Measurements from ENCODE around the gene ZNFX1. TPM values are rescaled to one million over a fixed set of nuclear protein-coding genes. Genes with fewer than 3 reads are reported as not detected.

The ZNFX1 gene
- total RNA-seq, 1 donor from 2014 or later, result 32.7 TPM

DNA sequence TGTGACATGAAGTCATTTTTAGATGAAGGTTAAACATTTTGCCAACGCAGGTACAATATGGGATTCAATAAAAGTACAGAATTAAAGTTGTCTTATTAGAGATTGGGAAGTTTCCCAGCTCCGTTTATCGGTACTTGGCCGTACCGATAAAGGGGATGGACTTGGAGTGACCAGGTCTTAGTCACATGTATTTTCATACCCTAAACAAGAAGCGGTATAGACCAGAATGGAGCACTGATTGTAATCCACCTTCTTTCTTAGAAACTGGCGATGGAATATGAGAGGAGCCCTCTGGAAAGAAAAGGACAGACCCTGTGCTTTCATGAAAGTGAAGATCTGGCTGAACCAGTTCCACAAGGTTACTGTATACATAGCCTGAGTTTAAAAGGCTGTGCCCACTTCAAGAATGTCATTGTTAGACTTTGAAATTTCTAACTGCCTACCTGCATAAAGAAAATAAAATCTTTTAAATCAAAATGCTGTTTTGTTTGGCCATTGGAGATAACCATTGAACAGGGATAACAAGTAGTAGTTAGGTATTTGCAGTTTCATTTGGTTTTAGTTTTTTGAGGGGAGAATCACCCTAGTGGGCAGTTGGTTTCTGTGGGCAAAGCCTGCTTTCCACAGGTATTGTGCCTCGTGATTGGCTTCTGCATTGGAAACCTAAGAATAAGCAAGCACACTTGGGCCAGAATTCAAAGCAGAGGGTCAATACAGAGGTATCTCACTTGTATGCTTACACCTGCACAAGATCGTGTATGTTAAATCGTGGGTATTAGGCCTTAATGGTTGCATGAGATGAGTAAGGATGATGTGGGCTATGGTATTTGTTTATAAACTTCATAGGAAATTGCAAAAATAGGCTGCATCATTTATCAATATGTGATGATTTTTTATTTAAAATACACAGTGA lies 11.2 kb upstream of the ZNFX1 start:
- no peaks in the 10 kb centered on the region for H3K27me3 ChIP-seq (ENCODE audit: control insufficient read depth, insufficient read depth, low read length)
- no peak for DNase-seq (ENCODE audit: low read depth)
- TF ChIP-seq, protein P1, sequence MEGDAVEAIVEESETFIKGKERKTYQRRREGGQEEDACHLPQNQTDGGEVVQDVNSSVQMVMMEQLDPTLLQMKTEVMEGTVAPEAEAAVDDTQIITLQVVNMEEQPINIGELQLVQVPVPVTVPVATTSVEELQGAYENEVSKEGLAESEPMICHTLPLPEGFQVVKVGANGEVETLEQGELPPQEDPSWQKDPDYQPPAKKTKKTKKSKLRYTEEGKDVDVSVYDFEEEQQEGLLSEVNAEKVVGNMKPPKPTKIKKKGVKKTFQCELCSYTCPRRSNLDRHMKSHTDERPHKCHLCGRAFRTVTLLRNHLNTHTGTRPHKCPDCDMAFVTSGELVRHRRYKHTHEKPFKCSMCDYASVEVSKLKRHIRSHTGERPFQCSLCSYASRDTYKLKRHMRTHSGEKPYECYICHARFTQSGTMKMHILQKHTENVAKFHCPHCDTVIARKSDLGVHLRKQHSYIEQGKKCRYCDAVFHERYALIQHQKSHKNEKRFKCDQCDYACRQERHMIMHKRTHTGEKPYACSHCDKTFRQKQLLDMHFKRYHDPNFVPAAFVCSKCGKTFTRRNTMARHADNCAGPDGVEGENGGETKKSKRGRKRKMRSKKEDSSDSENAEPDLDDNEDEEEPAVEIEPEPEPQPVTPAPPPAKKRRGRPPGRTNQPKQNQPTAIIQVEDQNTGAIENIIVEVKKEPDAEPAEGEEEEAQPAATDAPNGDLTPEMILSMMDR (IDR thresholded peaks at IDR 0.05; ENCODE audit: insufficient read depth, low read length, poor library complexity, severe bottlenecking), result no peak
- no peak overlapping the region for H3K4me3 ChIP-seq (ENCODE audit: low read depth, low read length)
- H3K36me3 ChIP-seq (ENCODE audit: control insufficient read depth, insufficient read depth, low read length), result peaks cover 14% of the 10 kb centered on the region

- TF ChIP-seq, protein P1 (IDR thresholded peaks at IDR 0.05; ENCODE audit: insufficient read depth, low read length, poor library complexity, severe bottlenecking), result no peak
Measured at GRCh38 chr20:49288250-49288751, 10.4 kb upstream of the ZNFX1 start.

DNA sequence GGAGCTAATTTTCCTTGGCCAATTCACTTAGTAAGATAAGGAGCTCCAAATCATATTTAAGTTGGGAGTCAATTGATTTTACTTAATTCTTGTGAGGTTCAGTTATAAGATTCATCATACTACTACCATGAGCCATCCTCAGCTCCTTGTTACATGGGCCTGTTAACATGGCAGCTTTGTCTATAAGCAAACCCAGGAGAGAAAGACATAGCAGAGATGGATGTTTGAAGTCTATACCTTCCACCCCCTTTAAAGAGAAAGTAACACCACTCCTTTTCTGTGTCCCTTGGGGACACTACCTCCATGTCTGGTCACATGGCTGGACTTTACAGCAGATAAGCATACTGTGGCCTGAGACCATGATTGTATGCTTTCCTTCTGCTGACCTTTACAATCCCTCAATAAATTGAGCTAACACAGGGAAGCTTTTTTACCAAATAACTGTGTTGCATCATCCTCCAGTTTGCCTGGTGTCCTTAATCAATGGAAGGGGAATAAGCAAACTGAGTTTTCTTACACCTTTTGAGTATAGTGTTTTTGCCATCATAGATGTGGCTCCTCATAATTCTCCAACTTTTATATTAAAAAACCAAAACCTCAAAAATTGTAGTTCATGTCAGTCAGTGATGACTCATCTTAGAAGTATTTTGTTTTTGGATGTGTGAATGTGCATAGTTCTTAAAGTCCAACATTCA lies 9.8 kb upstream of the ZNFX1 start:
- peaks cover 21% of the 10 kb centered on the region for H3K36me3 ChIP-seq (ENCODE audit: control insufficient read depth, insufficient read depth, low read length)
- H3K27me3 ChIP-seq (ENCODE audit: control insufficient read depth, insufficient read depth, low read length), result no peaks in the 10 kb centered on the region
- TF ChIP-seq, protein P1 (IDR thresholded peaks at IDR 0.05; ENCODE audit: insufficient read depth, low read length, poor library complexity, severe bottlenecking), result no peak
- no peak for DNase-seq (ENCODE audit: low read depth)
- H3K4me3 ChIP-seq (ENCODE audit: low read depth, low read length), result no peak overlapping the region

More at GRCh38 chr20:49288250-49288751, 10.4 kb upstream of the ZNFX1 start:
- no peak for DNase-seq (ENCODE audit: low read depth)
- peaks cover 15% of the 10 kb centered on the region for H3K36me3 ChIP-seq (ENCODE audit: control insufficient read depth, insufficient read depth, low read length)
- no peak overlapping the region for H3K4me3 ChIP-seq (ENCODE audit: low read depth, low read length)
- no peaks in the 10 kb centered on the region for H3K27me3 ChIP-seq (ENCODE audit: control insufficient read depth, insufficient read depth, low read length)

- Histone ChIP-seq H3K36me3 (ENCODE audit: control insufficient read depth, insufficient read depth, low read length) (peaks cover 23% of the 10 kb centered on the region), H3K27me3 (ENCODE audit: control insufficient read depth, insufficient read depth, low read length) (no peaks in the 10 kb centered on the region), H3K4me3 (ENCODE audit: low read depth, low read length) (no peak overlapping the region)
- TF ChIP-seq, protein P1 (IDR thresholded peaks at IDR 0.05; ENCODE audit: insufficient read depth, low read length, poor library complexity, severe bottlenecking), result no peak
- DNase-seq (ENCODE audit: low read depth), result no peak
Measured at GRCh38 chr20:49286689-49287551, 9.1 kb upstream of the ZNFX1 start.

- Histone ChIP-seq H3K4me3 (ENCODE audit: low read depth, low read length) (no peak overlapping the region), H3K27me3 (ENCODE audit: control insufficient read depth, insufficient read depth, low read length) (no peaks in the 10 kb centered on the region), H3K36me3 (ENCODE audit: control insufficient read depth, insufficient read depth, low read length) (peaks cover 23% of the 10 kb centered on the region)
- no peak for DNase-seq (ENCODE audit: low read depth)
- TF ChIP-seq, protein P1 (IDR thresholded peaks at IDR 0.05; ENCODE audit: insufficient read depth, low read length, poor library complexity, severe bottlenecking), result no peak
Measured at GRCh38 chr20:49285813-49286494, 8.1 kb upstream of the ZNFX1 start.
